A549 (cell line): Measurements from ENCODE around the gene OTUD7B. TPM values are rescaled to one million over a fixed set of nuclear protein-coding genes. Genes with fewer than 3 reads are reported as not detected.
"Not testable (repeated sequence)": the region's sequence is repeated elsewhere in the genome, so short reads cannot be mapped to it uniquely, and the experiment has no call there.

Experiments
- ATAC-seq, 2 experiments: fragments of 200-7000 bp in 1 of 2; fragments of >200 bp in 1 of 2; cut with Nextera tagmentation in 1 of 2; cut with Tn5 transposase in 1 of 2; 3 replicates each; pipeline versions ENCODE4 v1.8.0 to v1.9.1; 2018 to 2020; ENCODE audit warnings: mild to moderate bottlenecking in 1 of 2, moderate library complexity in 1 of 2
- CTCF ChIA-PET: fragments of 300-600 bp; sonication (Branson Sonifier 250); formaldehyde crosslinking; extraction: SDS; loops from one replicate; lab custom pipeline; 2021; ENCODE audit warnings: antibody characterized with exemption, inconsistent platforms; lab: Yijun Ruan, JAX
- POLR2A ChIA-PET: fragments of 350-600 bp; formaldehyde crosslinking; extraction: SDS; loops from one replicate; lab custom pipeline; 2021; ENCODE audit warnings: antibody characterized with exemption, inconsistent platforms; lab: Yijun Ruan, JAX
- DNase-seq, 2 experiments: peaks; one replicate each; pipeline versions ENCODE4 v3.0.0 to v3.0.0-alpha.2; 2011 to 2016; ENCODE audit warnings: low read depth in 1 of 2, low spot score in 1 of 2
- FAIRE-seq: peaks from 2 replicates; lab custom pipeline; 2011; peaks lifted over from hg19 to GRCh38; lab: Jason Lieb, UNC
- H3K27ac ChIP-seq, 2 experiments: fragments of >200 bp; sonication (Bioruptor Twin); formaldehyde crosslinking; 3 replicates each; pipeline ENCODE4 v1.5.1; 2016 to 2017
- H3K4me1 ChIP-seq: fragments of >200 bp; sonication (Bioruptor Twin); formaldehyde crosslinking; 3 replicates; pipeline ENCODE4 v1.6.1; 2016
- H3K4me2 ChIP-seq: fragments of >200 bp; sonication (Bioruptor Twin); formaldehyde crosslinking; 3 replicates; pipeline ENCODE4 v1.6.1; 2016
- H3K4me3 ChIP-seq: fragments of >200 bp; sonication (Bioruptor Twin); formaldehyde crosslinking; 3 replicates; pipeline ENCODE4 v1.5.1; 2016
- H3K9me3 ChIP-seq: fragments of >200 bp; sonication (Bioruptor Twin); formaldehyde crosslinking; 3 replicates; pipeline ENCODE4 v1.6.1; 2016
- CBX2 ChIP-seq: fragments of 200-600 bp; sonication (generic); IDR thresholded peaks from 2 replicates; pipeline ENCODE4 v1.6.1; 2016; ENCODE audit warnings: low read depth, mild to moderate bottlenecking, borderline replicate concordance
- CBX8 ChIP-seq: fragments of 200-600 bp; sonication (generic); IDR thresholded peaks from 2 replicates; pipeline ENCODE4 v1.6.1; 2016
- CHD2 ChIP-seq: fragments of 150-350 bp; IDR thresholded peaks from 2 replicates; pipeline ENCODE4 v1.6.1; 2014; ENCODE audit warnings: low read length; ENCODE audit not compliant: partially characterized antibody
- EHF ChIP-seq: fragments of 250-450 bp; sonication (Bioruptor Pico); IDR thresholded peaks from 2 replicates; pipeline ENCODE4 v1.5.0; 2020; ENCODE audit warnings: mild to moderate bottlenecking
- ESRRA ChIP-seq: fragments of 150-350 bp; IDR thresholded peaks from 2 replicates; pipeline ENCODE4 v1.6.1; 2014; ENCODE audit warnings: mild to moderate bottlenecking, low read length, borderline replicate concordance
- FOSL2 ChIP-seq, 2 experiments: fragments of 450-650 bp in 1 of 2; fragments of >200 bp in 1 of 2; sonication (Bioruptor Twin) in 1 of 2; formaldehyde crosslinking; IDR thresholded peaks; 2 replicates each; pipeline versions ENCODE4 v1.5.0 to v1.6.1; 2016 to 2020; ENCODE audit warnings: mild to moderate bottlenecking in 1 of 2, moderate library complexity in 1 of 2
- HOXB13 ChIP-seq: fragments of 250-450 bp; sonication (Bioruptor Pico); IDR thresholded peaks from 2 replicates; pipeline ENCODE4 v1.5.0; 2020; ENCODE audit warnings: low read depth, mild to moderate bottlenecking, moderate library complexity
- HOXB5 ChIP-seq: fragments of 250-450 bp; sonication (Bioruptor Pico); IDR thresholded peaks from 2 replicates; pipeline ENCODE4 v1.5.0; 2020; ENCODE audit warnings: mild to moderate bottlenecking, moderate library complexity
- JUNB ChIP-seq: fragments of >200 bp; sonication (Bioruptor Twin); formaldehyde crosslinking; IDR thresholded peaks from 2 replicates; pipeline ENCODE4 v1.6.1; 2016
- POLR2A ChIP-seq: IDR thresholded peaks from 2 replicates; pipeline ENCODE4 v1.6.1; 2012; ENCODE audit warnings: mild to moderate bottlenecking, low read length
- RAD21 ChIP-seq, 2 experiments: fragments of >200 bp in 1 of 2; sonication (Bioruptor Twin) in 1 of 2; formaldehyde crosslinking in 1 of 2; IDR thresholded peaks in 1 of 2; conservative IDR thresholded peaks in 1 of 2; 2 replicates in 1 of 2; 3 replicates in 1 of 2; pipeline ENCODE4 v1.6.1; 2012 to 2018; ENCODE audit warnings: inconsistent platforms in 1 of 2
- RCOR1 ChIP-seq: fragments of 150-350 bp; IDR thresholded peaks from 2 replicates; pipeline ENCODE4 v1.6.1; 2014; ENCODE audit warnings: antibody characterized with exemption, low read length, low read depth
- RNF2 ChIP-seq: fragments of 200-600 bp; sonication (generic); IDR thresholded peaks from 2 replicates; pipeline ENCODE4 v1.6.1; 2016; ENCODE audit warnings: low read depth, mild to moderate bottlenecking, antibody characterized with exemption, moderate library complexity, borderline replicate concordance
- TP53 ChIP-seq: fragments of 250-450 bp; sonication (Bioruptor Pico); IDR thresholded peaks from 2 replicates; pipeline ENCODE4 v1.5.0; 2021; ENCODE audit warnings: mild to moderate bottlenecking, moderate library complexity
- WGBS: methylation state at CpG from one replicate; pipeline ENCODE4 v1.1.6; 2017; ENCODE audit errors: missing lambda C conversion rate; 5-methylcytosine and 5-hydroxymethylcytosine counted together
- polyA plus RNA-seq, 4 experiments: library from polyadenylated mRNA; depleted of rRNA in 3 of 4; stranded (reverse); fragments of >200 nt; fragmentation: RNase III in 1 of 4; extraction: RNeasy Plus Mini Kit Qiagen cat#74134 plus additional on column Dnase treatment in 1 of 4; gene quantifications; 2 replicates in 3 of 4; 3 replicates in 1 of 4; pipeline ENCODE4 v1.2.3, GENCODE V29; 2011 to 2017
- TF ChIP-seq, protein P1 (sequence below): fragments of 250-450 bp; sonication (Bioruptor Pico); IDR thresholded peaks from 2 replicates; pipeline ENCODE4 v1.5.0; 2021; ENCODE audit warnings: mild to moderate bottlenecking, moderate library complexity, borderline replicate concordance
- TF ChIP-seq, protein P2 (sequence below): fragments of >200 bp; sonication (Bioruptor Twin); formaldehyde crosslinking; IDR thresholded peaks from 3 replicates; pipeline ENCODE4 v1.6.1; 2016
- TF ChIP-seq, protein P3 (sequence below): IDR thresholded peaks from 2 replicates; pipeline ENCODE4 v1.6.1; 2012

The OTUD7B gene
- polyA plus RNA-seq, 2 of the 4 experiments (the other 2 are of a cell fraction), result 8.0 to 12.1 TPM

DNA sequence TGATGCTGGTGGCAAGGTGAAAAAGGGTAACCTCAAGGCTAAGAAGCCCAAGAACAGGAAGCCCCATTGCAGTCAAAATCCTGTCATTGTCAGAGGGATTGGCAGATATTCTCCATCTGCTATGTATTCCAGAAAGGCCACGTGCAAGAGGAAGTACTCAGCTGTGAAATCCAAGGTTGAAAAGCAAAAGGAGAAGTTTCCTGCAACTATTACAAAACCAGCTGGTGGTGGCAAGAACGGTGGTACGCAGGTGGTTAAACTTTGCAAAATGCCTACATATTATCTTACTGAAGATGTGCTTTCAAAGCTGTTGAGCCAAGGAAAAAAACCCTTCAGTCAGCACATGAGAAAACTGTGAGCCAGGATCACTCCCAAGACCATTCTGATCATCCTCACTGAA lies 43.4 kb upstream of the OTUD7B start:
- TF ChIP-seq, protein P1, sequence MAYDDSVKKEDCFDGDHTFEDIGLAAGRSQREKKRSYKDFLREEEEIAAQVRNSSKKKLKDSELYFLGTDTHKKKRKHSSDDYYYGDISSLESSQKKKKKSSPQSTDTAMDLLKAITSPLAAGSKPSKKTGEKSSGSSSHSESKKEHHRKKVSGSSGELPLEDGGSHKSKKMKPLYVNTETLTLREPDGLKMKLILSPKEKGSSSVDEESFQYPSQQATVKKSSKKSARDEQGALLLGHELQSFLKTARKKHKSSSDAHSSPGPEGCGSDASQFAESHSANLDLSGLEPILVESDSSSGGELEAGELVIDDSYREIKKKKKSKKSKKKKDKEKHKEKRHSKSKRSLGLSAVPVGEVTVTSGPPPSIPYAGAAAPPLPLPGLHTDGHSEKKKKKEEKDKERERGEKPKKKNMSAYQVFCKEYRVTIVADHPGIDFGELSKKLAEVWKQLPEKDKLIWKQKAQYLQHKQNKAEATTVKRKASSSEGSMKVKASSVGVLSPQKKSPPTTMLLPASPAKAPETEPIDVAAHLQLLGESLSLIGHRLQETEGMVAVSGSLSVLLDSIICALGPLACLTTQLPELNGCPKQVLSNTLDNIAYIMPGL (CRISPR knock-in tag), result no peak
- TF ChIP-seq, protein P2, sequence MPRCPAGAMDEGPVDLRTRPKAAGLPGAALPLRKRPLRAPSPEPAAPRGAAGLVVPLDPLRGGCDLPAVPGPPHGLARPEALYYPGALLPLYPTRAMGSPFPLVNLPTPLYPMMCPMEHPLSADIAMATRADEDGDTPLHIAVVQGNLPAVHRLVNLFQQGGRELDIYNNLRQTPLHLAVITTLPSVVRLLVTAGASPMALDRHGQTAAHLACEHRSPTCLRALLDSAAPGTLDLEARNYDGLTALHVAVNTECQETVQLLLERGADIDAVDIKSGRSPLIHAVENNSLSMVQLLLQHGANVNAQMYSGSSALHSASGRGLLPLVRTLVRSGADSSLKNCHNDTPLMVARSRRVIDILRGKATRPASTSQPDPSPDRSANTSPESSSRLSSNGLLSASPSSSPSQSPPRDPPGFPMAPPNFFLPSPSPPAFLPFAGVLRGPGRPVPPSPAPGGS, result no peak
- TF ChIP-seq HOXB13 (CRISPR knock-in tag) (no peak), ESRRA (no peak), RNF2 (no peak), RCOR1 (no peak), CBX8 (no peak)
- no peak for DNase-seq
- H3K4me2 ChIP-seq, result no peak overlapping the region
- no peaks in the 10 kb centered on the region for H3K9me3 ChIP-seq
- WGBS, result 74% methylated on average over 3 of the region's 3 CpGs
- H3K27ac ChIP-seq, result no peak overlapping the region
- H3K4me3 ChIP-seq, result no peak overlapping the region
- ChIA-PET POLR2A (no interaction called here), CTCF (interaction anchor here (0.6 to 2.2 kb wide), 9 partner anchors 10 to 169 kb away, joined by 3 to 12 read pairs (median 3); a partner anchor contains a TSS)
- no peak for ATAC-seq
- H3K4me1 ChIP-seq, result 0 out of 3 replicates have a peak, but pooled peaks cover 3% of the 10 kb centered on the region
- FAIRE-seq, result no peak

DNA sequence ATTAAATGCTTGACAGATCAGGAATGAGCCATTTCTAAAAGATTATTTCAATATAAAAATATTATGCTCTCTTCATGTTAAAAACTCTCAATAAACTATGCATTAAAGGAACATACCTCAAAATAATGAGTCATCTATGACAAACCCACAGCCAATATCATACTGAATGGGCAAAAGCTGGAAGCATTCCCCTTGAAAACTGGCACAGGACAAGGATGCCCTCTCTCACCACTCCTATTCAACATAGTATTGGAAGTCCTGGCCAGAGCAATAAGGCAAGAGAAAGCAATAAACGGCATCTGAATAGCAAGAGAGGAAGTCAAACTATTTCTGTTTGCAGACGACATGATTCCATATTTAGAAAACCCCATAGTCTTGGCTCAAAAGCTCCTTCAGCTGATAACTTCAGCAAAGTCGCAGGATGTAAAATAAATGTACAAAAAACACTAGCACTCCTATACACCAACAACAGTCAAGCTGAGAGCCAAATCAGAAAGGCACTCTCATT lies 41.4 kb upstream of the OTUD7B start:
- FAIRE-seq, POLR2A ChIA-PET: not testable (repeated sequence)

DNA sequence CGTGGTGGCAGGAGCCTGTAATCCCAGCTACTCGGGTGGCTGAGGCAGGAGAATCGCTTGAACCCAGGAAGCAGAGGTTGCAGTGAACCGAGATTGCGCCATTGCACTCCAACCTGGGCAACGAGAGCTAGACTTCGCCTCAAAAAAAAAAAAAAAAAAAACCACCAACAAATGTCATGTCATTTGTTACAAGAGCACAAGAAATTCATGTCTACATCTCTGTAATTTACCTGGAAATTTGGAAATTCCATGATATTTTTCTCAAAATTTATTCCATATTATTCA lies 40.5 kb upstream of the OTUD7B start:
- Histone ChIP-seq H3K4me3 (no peak overlapping the region), H3K4me1 (0 out of 3 replicates have a peak, but pooled peaks cover 3% of the 10 kb centered on the region), H3K9me3 (no peaks in the 10 kb centered on the region), H3K4me2 (no peak overlapping the region), H3K27ac (no peak overlapping the region)
- ChIA-PET POLR2A (interaction anchor here (1.5 kb wide), 1 partner anchor 164 kb away, joined by 13 read pairs; a partner anchor contains a TSS), CTCF (interaction anchor here (0.6 to 3.1 kb wide), 23 partner anchors 12 to 188 kb away, joined by 3 to 24 read pairs (median 5); partner anchors contain the start of gene OTUD7B)
- no peak for FAIRE-seq
- TF ChIP-seq JUNB, result no peak
- TF ChIP-seq FOSL2 (IDR thresholded peaks at IDR 0.05), result no peak
- TF ChIP-seq FOSL2 (CRISPR knock-in tag; IDR thresholded peaks at IDR 0.05), result no peak
- no peak for TF ChIP-seq HOXB13 (CRISPR knock-in tag)
- TF ChIP-seq RNF2, result no peak
- TF ChIP-seq RCOR1, result no peak
- no peak for TF ChIP-seq TP53 (CRISPR knock-in tag)
- TF ChIP-seq EHF (CRISPR knock-in tag), result no peak
- no peak for DNase-seq
- no peak for ATAC-seq
- WGBS, result 53% methylated on average over 7 of the region's 7 CpGs

More for the DNA sequence above, 41.4 kb upstream of the OTUD7B start:
- not testable (repeated sequence) for H3K4me1 ChIP-seq; ATAC-seq; H3K4me2 ChIP-seq; H3K4me3 ChIP-seq; DNase-seq; H3K27ac ChIP-seq; H3K9me3 ChIP-seq; TF ChIP-seq FOSL2 (IDR thresholded peaks at IDR 0.05)
- 46% methylated on average over 3 of the region's 3 CpGs for WGBS
- CTCF ChIA-PET, result interaction anchor here (1.2 to 3.1 kb wide), 6 partner anchors 12 to 165 kb away, joined by 5 to 24 read pairs (median 16); partner anchors contain the start of gene OTUD7B
- TF ChIP-seq FOSL2 (CRISPR knock-in tag; IDR thresholded peaks at IDR 0.05), result peak; percentile 17; the same call in 1 of the 2 replicates

DNA sequence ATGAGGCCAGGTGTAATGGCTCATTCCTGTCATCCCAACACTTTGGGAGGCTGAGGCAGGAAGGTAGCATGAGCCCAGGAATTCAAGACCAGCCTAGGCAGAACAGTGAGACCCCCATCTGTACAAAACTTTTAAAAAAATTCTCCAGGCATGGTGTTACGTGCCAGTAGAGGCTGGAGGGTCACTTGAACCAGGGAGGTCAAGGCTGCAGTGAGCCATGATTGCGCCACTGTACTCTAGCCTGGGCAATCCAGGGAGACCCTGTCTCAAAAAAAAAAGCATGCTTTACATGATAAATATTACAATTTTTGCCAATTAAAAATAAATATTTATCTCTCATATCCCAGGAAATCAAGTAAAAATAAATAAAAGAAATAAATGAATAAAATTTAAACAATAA lies 39.4 kb upstream of the OTUD7B start:
- H3K4me2 ChIP-seq, result no peak overlapping the region
- no peak overlapping the region for H3K27ac ChIP-seq
- POLR2A ChIA-PET, result interaction anchor here (1.5 kb wide), 1 partner anchor 163 kb away, joined by 13 read pairs; a partner anchor contains a TSS
- FAIRE-seq, result no peak
- 75% methylated on average over 2 of the region's 2 CpGs for WGBS
- no peak overlapping the region for H3K4me3 ChIP-seq
- H3K9me3 ChIP-seq, result no peaks in the 10 kb centered on the region
- DNase-seq, result no peak
- no peak for TF ChIP-seq POLR2A
- no peak for TF ChIP-seq RAD21 (conservative IDR thresholded peaks at IDR 0.05 in 1 of 2, IDR thresholded peaks at IDR 0.05 in 1 of 2)
- no peak for TF ChIP-seq HOXB5 (CRISPR knock-in tag)
- no peak for TF ChIP-seq CBX2
- no peak for TF ChIP-seq HOXB13 (CRISPR knock-in tag)
- TF ChIP-seq CHD2, result no peak
- TF ChIP-seq, protein P3, sequence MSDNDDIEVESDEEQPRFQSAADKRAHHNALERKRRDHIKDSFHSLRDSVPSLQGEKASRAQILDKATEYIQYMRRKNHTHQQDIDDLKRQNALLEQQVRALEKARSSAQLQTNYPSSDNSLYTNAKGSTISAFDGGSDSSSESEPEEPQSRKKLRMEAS, result no peak
- H3K4me1 ChIP-seq, result 0 out of 3 replicates have a peak, but pooled peaks cover 3% of the 10 kb centered on the region
- no peak for ATAC-seq
- CTCF ChIA-PET, result interaction anchor here (0.6 to 3.1 kb wide), 33 partner anchors 11 to 189 kb away, joined by 3 to 24 read pairs (median 4); partner anchors contain the start of gene OTUD7B
